Iris pigment epithelial cell (primary cell): Measurements from ENCODE around the gene SLC9A1.

Experiments used
- DNase-seq: peaks from one replicate; pipeline ENCODE4 v3.0.0-alpha.2; 2011; ENCODE audit warnings: low read depth

Gene SLC9A1

GRCh38 chr1:27070390-27071048 is 84.4 kb downstream of the SLC9A1 start:
- DNase-seq = no peak

- no peak for DNase-seq
These were observed 86.0 kb downstream of the SLC9A1 start for GRCh38 chr1:27068922-27069321.

GRCh38 chr1:27065999-27066630 is 88.8 kb downstream of the SLC9A1 start:
- DNase-seq = no peak

- no peak for DNase-seq
These were observed 94.0 kb downstream of the SLC9A1 start for GRCh38 chr1:27060891-27061290.

- no peak for DNase-seq
These were observed 95.8 kb downstream of the SLC9A1 start for GRCh38 chr1:27058966-27059669.

- DNase-seq = no peak
These were observed 96.9 kb downstream of the SLC9A1 start for GRCh38 chr1:27057801-27058625.

GRCh38 chr1:27057389-27057788 is 97.5 kb downstream of the SLC9A1 start:
- no peak for DNase-seq

GRCh38 chr1:27053977-27054753 is 100.8 kb downstream of the SLC9A1 start:
- DNase-seq = no peak

GRCh38 chr1:27052527-27052926 is 102.4 kb downstream of the SLC9A1 start:
- no peak for DNase-seq

- no peak for DNase-seq
These were observed 105.3 kb downstream of the SLC9A1 start for GRCh38 chr1:27049607-27050006.

- no peak for DNase-seq
These were observed 105.8 kb downstream of the SLC9A1 start for GRCh38 chr1:27049100-27049499.
